GM12891 (cell line): ENCODE data around the gene ZNF575.

Experiments
- POLR2A ChIP-seq: IDR thresholded peaks from 2 replicates; pipeline ENCODE4 v1.6.1; 2011; ENCODE audit warnings: low read depth, low read length, control low read depth
- POLR2AphosphoS5 ChIP-seq: IDR thresholded peaks from 2 replicates; pipeline ENCODE4 v1.6.1; 2011; ENCODE audit warnings: low read depth, low read length, control low read depth
- POU2F2 ChIP-seq: IDR thresholded peaks from 2 replicates; pipeline ENCODE4 v1.6.1; 2011; ENCODE audit warnings: low read depth, mild to moderate bottlenecking, control low read depth, low read length, moderate library complexity
- SPI1 ChIP-seq: IDR thresholded peaks from 2 replicates; pipeline ENCODE4 v1.6.1; 2011; ENCODE audit warnings: low read depth, low read length, control low read depth
- TAF1 ChIP-seq: IDR thresholded peaks from 2 replicates; pipeline ENCODE4 v1.6.1; 2011; ENCODE audit warnings: low read depth, low read length, control low read depth

DNA sequence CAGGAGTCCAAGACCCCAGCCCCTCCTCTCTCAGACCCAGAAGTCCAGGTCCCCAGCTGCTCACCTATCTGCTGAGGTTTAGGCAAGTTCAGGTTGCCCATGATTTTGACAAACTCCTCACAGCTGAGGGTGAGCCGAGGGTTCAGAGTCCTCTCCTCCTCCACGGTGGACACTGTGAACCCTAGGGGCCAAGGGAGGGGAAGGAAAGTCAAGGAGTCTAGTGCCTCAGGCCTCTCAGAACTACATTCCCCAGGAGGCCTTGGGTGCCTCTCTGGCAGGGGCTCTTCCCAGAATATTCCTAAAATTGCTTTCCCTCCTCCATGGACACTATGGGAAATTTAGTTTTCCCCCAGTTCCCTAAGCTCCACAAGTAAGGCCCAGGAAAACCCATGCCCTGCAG is 25.1 kb upstream of the ZNF575 start:
- no peak for TF ChIP-seq POLR2A
- TF ChIP-seq TAF1: no peak
- TF ChIP-seq POLR2AphosphoS5: no peak
- no peak for TF ChIP-seq POU2F2
- TF ChIP-seq SPI1: no peak
